Thyroid gland (tissue), 4 donors: Measurements from ENCODE around the gene NUP188. TPM values are rescaled to one million over a fixed set of nuclear protein-coding genes. Genes with fewer than 3 reads are reported as not detected.

Experiments used
- DNase-seq, 2 donors: peaks; one replicate each; pipeline ENCODE4 v3.0.0-alpha.2; 2019
- H3K27ac ChIP-seq, 3 donors: fragments of 200-600 bp; sonication (generic); 1 replicate in 2 of 3; 2 replicates in 1 of 3; pipeline ENCODE4 v1.5.1; 2016 to 2019; ENCODE audit warnings: mild to moderate bottlenecking in 1 of 3, moderate library complexity in 1 of 3
- H3K27me3 ChIP-seq: fragments of 200-600 bp; sonication (generic); one replicate; pipeline ENCODE4 v1.5.1; 2019
- H3K36me3 ChIP-seq, 2 donors: fragments of 200-600 bp; sonication (generic); one replicate each; pipeline ENCODE4 v1.5.1; 2016 to 2019
- H3K4me1 ChIP-seq, 2 donors: fragments of 200-600 bp; sonication (generic); one replicate each; pipeline ENCODE4 v1.5.1; 2017 to 2019
- H3K4me3 ChIP-seq, 3 donors: fragments of 200-600 bp; sonication (generic); replicated peaks in 1 of 3; 1 replicate in 2 of 3; 2 replicates in 1 of 3; pipeline ENCODE4 v1.5.1; 2016; ENCODE audit warnings: mild to moderate bottlenecking in 1 of 3
- H3K9me3 ChIP-seq: fragments of 200-600 bp; sonication (generic); one replicate; pipeline ENCODE4 v1.5.1; 2017
- POLR2A ChIP-seq, 2 donors: fragments of 450-650 bp; IDR thresholded peaks; one replicate each; pipeline ENCODE4 v1.6.1; 2017; ENCODE audit warnings: antibody characterized with exemption in 2 of 2, mild to moderate bottlenecking in 2 of 2, moderate library complexity in 1 of 2
- WGBS, 2 donors: methylation state at CpG; one replicate each; pipeline ENCODE4 v1.1.5; 2017; 5-methylcytosine and 5-hydroxymethylcytosine counted together
- intact Hi-C: fragments of 100-400 bp; cut with DNase I; formaldehyde crosslinking; loops from one replicate; pipeline ENCODE4 v1.15.1; 2023
- total RNA-seq, 4 donors: library from RNA; depleted of rRNA; stranded (reverse); fragments of >200 nt; gene quantifications; one replicate each; pipeline ENCODE4 v1.2.3, GENCODE V29; 2016
- TF ChIP-seq, protein P1 (sequence below), 6 experiments: fragments of 200-600 bp in 3 of 6; fragments of 450-650 bp in 3 of 6; sonication (generic) in 3 of 6; IDR thresholded peaks; one replicate each; pipeline ENCODE4 v1.5.1; 2016 to 2019; ENCODE audit warnings: antibody characterized with exemption in 6 of 6, mild to moderate bottlenecking in 2 of 6, inconsistent platforms in 1 of 6, moderate library complexity in 1 of 6

Gene NUP188
- total RNA-seq, 4 donors from 2014 or later, result 27.1 to 78.2 (median 35.8) TPM

- Histone ChIP-seq H3K27ac (peak overlapping the region in 2 of 3 donors; percentile 18 to 50), H3K4me1 (peaks cover 18% of the 10 kb centered on the region in 2 donors), H3K9me3 (no peaks in the 10 kb centered on the region), H3K27me3 (no peaks in the 10 kb centered on the region), H3K36me3 (peaks cover 12 to 14% of the 10 kb centered on the region in 2 donors), H3K4me3 (peak overlapping the region in 1 of 3 donors; percentile 90)
- TF ChIP-seq, protein P1, sequence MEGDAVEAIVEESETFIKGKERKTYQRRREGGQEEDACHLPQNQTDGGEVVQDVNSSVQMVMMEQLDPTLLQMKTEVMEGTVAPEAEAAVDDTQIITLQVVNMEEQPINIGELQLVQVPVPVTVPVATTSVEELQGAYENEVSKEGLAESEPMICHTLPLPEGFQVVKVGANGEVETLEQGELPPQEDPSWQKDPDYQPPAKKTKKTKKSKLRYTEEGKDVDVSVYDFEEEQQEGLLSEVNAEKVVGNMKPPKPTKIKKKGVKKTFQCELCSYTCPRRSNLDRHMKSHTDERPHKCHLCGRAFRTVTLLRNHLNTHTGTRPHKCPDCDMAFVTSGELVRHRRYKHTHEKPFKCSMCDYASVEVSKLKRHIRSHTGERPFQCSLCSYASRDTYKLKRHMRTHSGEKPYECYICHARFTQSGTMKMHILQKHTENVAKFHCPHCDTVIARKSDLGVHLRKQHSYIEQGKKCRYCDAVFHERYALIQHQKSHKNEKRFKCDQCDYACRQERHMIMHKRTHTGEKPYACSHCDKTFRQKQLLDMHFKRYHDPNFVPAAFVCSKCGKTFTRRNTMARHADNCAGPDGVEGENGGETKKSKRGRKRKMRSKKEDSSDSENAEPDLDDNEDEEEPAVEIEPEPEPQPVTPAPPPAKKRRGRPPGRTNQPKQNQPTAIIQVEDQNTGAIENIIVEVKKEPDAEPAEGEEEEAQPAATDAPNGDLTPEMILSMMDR (IDR thresholded peaks at IDR 0.05), result no peak
- no peak for TF ChIP-seq POLR2A (IDR thresholded peaks at IDR 0.05)
- WGBS, 2 donors, result 50 to 60% methylated on average over 4 to 6 of the region's 6 CpGs
- intact Hi-C loops, result no loop called here
- DNase-seq, result no peak
Observed at GRCh38 chr9:129037767-129038098, 90.2 kb downstream of the NUP188 start.

GRCh38 chr9:129038109-129038852 lies 90.8 kb downstream of the NUP188 start:
- Histone ChIP-seq H3K4me3 (no peak overlapping the region), H3K27ac (peak overlapping the region in 2 of 3 donors; percentile 18 to 50), H3K27me3 (no peaks in the 10 kb centered on the region), H3K9me3 (no peaks in the 10 kb centered on the region), H3K36me3 (peaks cover 12 to 14% of the 10 kb centered on the region in 2 donors), H3K4me1 (peaks cover 18% of the 10 kb centered on the region in 2 donors)
- WGBS, 2 donors, result 54 to 73% methylated on average over 7 to 8 of the region's 8 CpGs
- intact Hi-C loops, result no loop called here
- TF ChIP-seq, protein P1 (IDR thresholded peaks at IDR 0.05), result no peak
- TF ChIP-seq POLR2A (IDR thresholded peaks at IDR 0.05), result no peak
- peak; percentile 45 to 46 for DNase-seq

DNA sequence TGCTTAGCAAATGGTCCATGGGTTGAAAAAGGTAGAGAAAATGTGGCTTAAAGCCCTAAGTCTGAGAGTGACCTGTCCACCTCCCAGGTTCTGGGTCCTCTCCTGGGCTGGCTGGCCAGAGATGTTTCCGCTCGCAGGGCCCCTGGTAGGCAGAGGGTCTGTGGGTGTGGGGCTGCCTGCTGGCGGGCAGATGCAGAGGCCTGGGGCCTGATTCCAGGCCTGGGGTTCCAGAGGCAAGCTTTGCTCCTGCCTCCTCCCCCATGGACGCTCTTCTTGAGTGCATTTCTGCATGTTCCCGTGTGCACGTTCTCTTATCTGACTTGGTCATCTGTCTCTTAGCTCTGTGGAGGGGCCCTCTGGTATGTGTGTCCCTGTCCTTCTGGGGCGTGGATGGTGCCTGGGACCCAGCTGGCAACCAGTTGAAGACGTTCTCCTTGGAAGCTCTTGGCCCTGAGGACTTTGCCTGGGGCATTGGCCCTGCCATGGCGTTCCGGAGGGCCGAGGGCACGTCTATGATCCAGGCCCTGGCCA lies 92.7 kb downstream of the NUP188 start:
- Histone ChIP-seq H3K27ac (no peak overlapping the region), H3K4me3 (no peak overlapping the region), H3K4me1 (peaks cover 18 to 22% of the 10 kb centered on the region in 2 donors), H3K27me3 (no peaks in the 10 kb centered on the region), H3K9me3 (no peaks in the 10 kb centered on the region), H3K36me3 (peaks cover 12 to 14% of the 10 kb centered on the region in 2 donors)
- intact Hi-C loops, result no loop called here
- no peak for DNase-seq
- WGBS, 2 donors, result 93% methylated on average over 9 to 11 of the region's 12 CpGs
- TF ChIP-seq POLR2A (IDR thresholded peaks at IDR 0.05), result no peak
- TF ChIP-seq, protein P1 (IDR thresholded peaks at IDR 0.05), result no peak

GRCh38 chr9:129042016-129042415 lies 94.5 kb downstream of the NUP188 start:
- Histone ChIP-seq H3K27me3 (no peaks in the 10 kb centered on the region), H3K27ac (no peak overlapping the region), H3K4me1 (peaks cover 14 to 22% of the 10 kb centered on the region in 2 donors), H3K36me3 (peaks cover 14% of the 10 kb centered on the region in 2 donors), H3K9me3 (no peaks in the 10 kb centered on the region), H3K4me3 (no peak overlapping the region)
- WGBS, 2 donors, result 91 to 94% methylated on average over 9 to 16 of the region's 16 CpGs
- TF ChIP-seq, protein P1 (IDR thresholded peaks at IDR 0.05), result no peak
- no peak for TF ChIP-seq POLR2A (IDR thresholded peaks at IDR 0.05)
- intact Hi-C loops, result no loop called here
- no peak for DNase-seq

GRCh38 chr9:129052592-129052991 lies 105.1 kb downstream of the NUP188 start:
- peaks cover 23 to 31% of the 10 kb centered on the region in 2 donors for H3K36me3 ChIP-seq
- intact Hi-C loops, result no loop called here

More at GRCh38 chr9:129052592-129052991, 105.1 kb downstream of the NUP188 start:
- peak; percentile 99 to 100 for DNase-seq
- Histone ChIP-seq H3K9me3 (no peaks in the 10 kb centered on the region), H3K4me3 (no peak overlapping the region), H3K4me1 (peaks cover 4 to 12% of the 10 kb centered on the region in 2 donors), H3K27me3 (no peaks in the 10 kb centered on the region), H3K27ac (peak overlapping the region; percentile 48 to 73 (median 69))
- TF ChIP-seq, protein P1 (IDR thresholded peaks at IDR 0.05), result no peak
- no peak for TF ChIP-seq POLR2A (IDR thresholded peaks at IDR 0.05)
- WGBS, 2 donors, result 24 to 36% methylated on average over 8 of the region's 8 CpGs
